GM19452 (cell line): ENCODE data around the gene CEBPZOS.

Experiments
- ATAC-seq: cut with Tn5 transposase; IDR thresholded peaks from one replicate; pipeline ENCODE4 v1.9.1; 2021; ENCODE audit not compliant: unreplicated experiment

CEBPZOS gene

DNA sequence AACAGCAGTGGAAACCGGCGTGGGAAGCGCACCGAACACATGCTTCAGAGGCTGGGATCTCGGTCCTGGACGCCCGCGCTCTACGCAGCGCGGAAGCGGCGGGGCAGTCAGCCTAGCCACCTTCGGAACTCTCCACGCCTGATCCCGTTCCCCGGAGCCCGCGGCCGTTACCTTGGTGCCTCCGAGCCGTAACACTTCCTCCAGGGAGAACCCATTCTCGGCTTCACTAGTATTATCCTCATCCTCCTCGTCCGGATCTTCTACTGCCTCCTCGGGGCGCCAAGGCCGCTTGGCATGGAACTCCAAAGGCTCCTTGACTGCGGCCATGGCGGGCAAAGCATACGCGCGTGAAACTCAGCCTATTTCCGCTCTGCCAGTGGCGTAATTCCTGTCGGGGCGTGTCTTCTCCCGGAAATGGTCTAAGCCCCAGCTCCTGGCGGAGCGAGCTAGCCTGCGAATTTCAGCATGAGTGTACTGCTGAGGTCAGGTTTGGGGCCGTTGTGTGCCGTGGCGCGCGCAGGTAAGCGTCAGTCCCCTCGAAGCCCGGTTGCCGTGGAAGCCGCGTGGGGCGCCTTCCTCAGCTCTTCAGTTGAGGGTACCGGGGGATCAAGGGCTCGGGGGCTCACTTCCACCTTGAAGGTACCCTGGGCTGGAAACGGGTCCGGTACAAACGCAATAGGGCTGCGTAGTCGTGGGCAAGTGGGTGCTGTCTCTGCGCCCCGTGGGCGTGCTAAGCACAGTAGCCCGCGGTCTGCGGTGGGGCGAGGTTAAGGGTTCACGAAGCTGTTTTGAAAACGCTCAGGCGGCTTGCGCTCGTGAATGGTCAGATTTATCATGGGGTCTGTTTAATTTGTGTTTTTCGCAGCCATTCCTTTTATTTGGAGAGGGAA, 35.2 kb downstream of the CEBPZOS start, which contains the start of the genes CEBPZ and NDUFAF7:
Gene CEBPZ (minus strand): TSS at position 356 of the 890 bp plus-strand sequence. CDS start 29 bp downstream, at position 327.
Gene NDUFAF7 (plus strand): TSS at position 418 of the 890 bp plus-strand sequence. CDS start 48 bp downstream, at position 466.
- ATAC-seq: peak; percentile 93

DNA sequence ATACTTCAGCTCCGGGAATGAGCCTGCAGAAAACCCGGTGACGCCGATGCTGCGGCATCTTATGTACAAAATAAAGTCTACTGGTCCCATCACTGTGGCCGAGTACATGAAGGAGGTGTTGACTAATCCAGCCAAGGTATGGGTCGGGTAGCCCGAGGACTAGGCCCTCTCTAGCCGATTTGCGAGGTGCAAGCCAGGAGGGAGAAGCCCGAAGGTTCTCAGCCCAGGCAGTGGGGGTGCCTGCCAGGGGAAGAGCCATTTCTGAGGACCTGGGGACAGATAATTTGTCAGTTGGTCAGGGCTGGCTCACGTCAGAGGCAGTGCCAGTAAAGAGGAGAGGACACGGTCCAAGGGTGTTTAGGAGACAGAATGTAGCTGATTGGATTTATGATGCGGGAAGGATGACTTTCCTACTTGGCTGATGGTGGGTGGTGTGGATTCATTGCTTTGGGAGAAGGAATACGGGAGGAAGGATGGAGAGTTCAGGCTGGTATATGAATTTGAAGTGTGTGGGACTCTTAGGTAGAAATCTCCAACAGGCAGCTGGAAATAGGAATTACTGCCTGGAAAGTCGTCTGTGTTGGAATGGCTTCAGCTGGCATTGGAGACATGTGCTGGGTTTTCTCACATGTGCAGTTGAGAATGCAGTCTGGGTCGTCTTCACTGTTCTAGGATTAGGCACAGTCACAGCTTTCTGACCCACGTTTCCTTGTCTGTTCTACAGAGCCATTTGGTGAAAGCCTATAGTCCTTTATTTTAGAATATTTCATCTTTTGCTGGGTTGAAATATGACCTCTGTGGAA, 36.0 kb downstream of the CEBPZOS start:
- no peak for ATAC-seq

- no peak for ATAC-seq
These were observed 47.1 kb downstream of the CEBPZOS start for GRCh38 chr2:37243435-37243834.

- ATAC-seq: peak; percentile 84
These were observed 47.7 kb downstream of the CEBPZOS start for GRCh38 chr2:37244017-37244416.

GRCh38 chr2:37244755-37245154, 48.5 kb downstream of the CEBPZOS start:
- no peak for ATAC-seq

DNA sequence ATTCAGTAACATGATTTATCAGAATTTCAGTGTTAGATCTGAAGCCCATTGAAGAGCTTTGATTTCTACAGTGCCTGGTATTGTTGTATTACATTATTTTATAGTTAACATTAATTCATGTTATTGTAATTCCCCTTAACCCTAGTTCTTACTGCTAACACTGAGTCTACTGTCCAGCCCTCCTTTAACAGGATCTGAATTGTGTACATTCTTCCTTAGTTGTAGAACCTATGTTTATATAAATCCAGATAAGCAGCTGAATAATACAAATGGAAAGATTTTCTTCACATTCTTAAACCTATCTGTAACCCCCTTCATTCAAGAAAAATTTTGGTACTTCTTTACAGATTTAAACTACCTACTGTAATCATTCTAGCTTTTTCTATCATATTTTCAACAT, 49.9 kb downstream of the CEBPZOS start:
- ATAC-seq: no peak

GRCh38 chr2:37250869-37251740, 54.8 kb downstream of the CEBPZOS start:
- no peak for ATAC-seq
